ENCODE data around the gene TSPAN15.

DNA sequence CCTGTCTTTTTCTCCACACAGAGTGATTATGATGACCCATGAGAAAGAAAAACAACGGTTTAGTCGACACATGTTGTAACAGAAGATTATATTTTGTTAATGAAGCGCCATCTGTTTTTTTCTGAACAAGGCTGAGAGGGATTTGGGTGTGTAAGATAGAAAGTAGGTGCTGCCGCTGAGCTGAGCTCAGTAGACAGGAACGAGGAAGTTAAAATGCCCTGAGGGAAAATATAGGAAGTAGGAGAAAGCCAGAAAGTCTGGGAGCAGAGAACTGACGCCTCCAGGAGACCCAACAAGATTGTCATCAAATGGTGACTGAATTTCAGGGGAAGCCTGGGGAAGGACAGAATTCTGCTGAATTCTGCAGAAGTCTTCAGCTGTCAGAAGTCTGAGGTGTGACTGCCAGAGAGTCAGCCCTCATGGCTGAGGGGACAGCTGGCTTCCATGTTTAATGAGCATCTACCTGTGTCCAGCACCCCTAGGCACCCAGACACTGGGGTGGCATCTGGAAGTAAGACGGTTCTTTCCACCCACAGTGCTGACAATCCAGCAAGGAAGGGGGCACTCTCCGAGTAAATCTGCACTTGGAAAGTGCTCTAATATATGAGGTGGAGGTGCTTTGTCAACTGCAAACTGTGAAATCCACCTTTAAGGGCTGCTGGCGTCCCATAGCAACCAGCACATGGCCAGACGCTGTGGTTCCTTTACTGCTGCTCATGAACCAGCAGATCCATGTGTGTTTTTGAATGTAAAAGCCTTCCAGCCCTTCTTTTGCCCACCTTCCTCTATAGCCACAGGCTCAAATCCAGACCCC lies 12.5 kb upstream of the TSPAN15 start:
- no peak for TF ChIP-seq ZNF292 (tag by site-specific recombination; IDR thresholded peaks at IDR 0.05; ENCODE audit: borderline replicate concordance, low read depth)
- TF ChIP-seq, protein P1, sequence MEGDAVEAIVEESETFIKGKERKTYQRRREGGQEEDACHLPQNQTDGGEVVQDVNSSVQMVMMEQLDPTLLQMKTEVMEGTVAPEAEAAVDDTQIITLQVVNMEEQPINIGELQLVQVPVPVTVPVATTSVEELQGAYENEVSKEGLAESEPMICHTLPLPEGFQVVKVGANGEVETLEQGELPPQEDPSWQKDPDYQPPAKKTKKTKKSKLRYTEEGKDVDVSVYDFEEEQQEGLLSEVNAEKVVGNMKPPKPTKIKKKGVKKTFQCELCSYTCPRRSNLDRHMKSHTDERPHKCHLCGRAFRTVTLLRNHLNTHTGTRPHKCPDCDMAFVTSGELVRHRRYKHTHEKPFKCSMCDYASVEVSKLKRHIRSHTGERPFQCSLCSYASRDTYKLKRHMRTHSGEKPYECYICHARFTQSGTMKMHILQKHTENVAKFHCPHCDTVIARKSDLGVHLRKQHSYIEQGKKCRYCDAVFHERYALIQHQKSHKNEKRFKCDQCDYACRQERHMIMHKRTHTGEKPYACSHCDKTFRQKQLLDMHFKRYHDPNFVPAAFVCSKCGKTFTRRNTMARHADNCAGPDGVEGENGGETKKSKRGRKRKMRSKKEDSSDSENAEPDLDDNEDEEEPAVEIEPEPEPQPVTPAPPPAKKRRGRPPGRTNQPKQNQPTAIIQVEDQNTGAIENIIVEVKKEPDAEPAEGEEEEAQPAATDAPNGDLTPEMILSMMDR (tag by site-specific recombination; IDR thresholded peaks at IDR 0.05): no peak
- no peak for TF ChIP-seq ZNF76 (tag by site-specific recombination; IDR thresholded peaks at IDR 0.05; ENCODE audit: borderline replicate concordance, low read depth)
- no peak for TF ChIP-seq ZNF670 (tag by site-specific recombination; IDR thresholded peaks at IDR 0.05; ENCODE audit: low read depth)
- no peak for TF ChIP-seq ZFP37 (tag by site-specific recombination; IDR thresholded peaks at IDR 0.05)
- TF ChIP-seq KLF8 (tag by site-specific recombination; IDR thresholded peaks at IDR 0.05): no peak
- TF ChIP-seq SP7 (tag by site-specific recombination; IDR thresholded peaks at IDR 0.05): no peak
- no peak for TF ChIP-seq ZNF114 (tag by site-specific recombination; IDR thresholded peaks at IDR 0.05)
- TF ChIP-seq KLF10 (tag by site-specific recombination; IDR thresholded peaks at IDR 0.05): no peak
- TF ChIP-seq ZFP41 (tag by site-specific recombination; IDR thresholded peaks at IDR 0.05; ENCODE audit: borderline replicate concordance): no peak
- TF ChIP-seq BCL11A (tag by site-specific recombination; IDR thresholded peaks at IDR 0.05; ENCODE audit: low read depth): no peak
- no peak for TF ChIP-seq GLIS1 (tag by site-specific recombination; IDR thresholded peaks at IDR 0.05)
- TF ChIP-seq MZF1 (tag by site-specific recombination; IDR thresholded peaks at IDR 0.05; ENCODE audit: borderline replicate concordance): no peak
